NCI-H345 treated with DMSO at 0.1 percent for 48 hours (cell line): ENCODE results near the gene VPS37C.

Source experiments
- DNase-seq: peaks from one replicate; lab custom pipeline; 2025; ENCODE audit not compliant: unreplicated experiment; lab: John Stamatoyannopoulos, UW

The VPS37C gene

DNA sequence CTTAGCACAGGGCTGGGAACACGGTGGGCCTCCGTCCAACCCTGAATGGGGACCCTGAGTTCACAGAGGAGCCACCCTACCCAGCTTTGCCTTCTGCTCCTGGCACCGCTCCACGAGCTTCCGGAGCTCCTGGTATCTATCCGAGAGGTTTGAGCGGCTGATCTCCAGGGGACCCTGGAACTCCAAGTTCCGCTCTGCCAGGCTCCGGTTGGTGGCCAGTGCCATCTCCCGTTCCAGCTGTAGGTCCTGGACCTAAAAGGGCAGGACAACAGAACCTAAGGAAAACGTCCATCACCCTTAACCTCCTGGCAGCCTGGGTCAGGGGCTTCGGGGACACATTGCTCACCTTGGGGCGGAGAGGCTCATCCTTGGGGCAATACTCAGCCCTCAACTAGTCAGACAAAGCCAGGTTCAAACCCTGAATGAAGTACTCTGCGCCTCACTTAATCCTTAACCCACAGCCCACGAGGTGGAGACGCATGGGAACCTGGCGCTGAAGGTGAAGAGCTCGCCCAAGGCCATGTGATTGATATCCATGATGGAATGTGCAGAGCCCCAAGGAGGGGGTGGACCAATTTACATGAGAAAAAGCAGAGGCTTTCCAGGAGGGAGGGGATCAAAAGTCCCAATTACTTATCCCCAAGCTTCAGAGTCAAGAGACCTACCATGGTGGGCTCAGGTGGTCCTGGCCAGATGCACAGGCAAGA lies 27.1 kb downstream of the VPS37C start:
- DNase-seq = no peak

DNA sequence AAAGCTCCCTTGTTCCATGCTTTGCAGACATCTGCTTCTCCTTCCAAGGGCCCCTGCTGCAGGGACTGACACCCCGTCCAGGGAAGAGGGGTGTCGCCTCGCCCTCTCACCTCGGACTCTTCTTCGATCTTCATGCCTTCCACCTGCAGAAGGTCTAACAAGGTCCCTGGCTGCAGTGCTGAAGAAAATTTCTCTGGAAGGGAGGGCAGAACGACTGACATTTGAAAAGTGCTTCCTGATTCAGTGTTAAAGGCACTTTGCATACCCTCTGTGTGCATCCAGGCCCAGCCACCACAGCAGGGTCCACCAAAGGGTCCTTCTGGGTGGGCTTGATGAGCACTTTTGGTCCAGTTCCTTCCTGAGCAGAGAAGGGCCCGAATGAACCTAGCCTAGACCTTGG lies 28.1 kb downstream of the VPS37C start:
- no peak for DNase-seq

DNA sequence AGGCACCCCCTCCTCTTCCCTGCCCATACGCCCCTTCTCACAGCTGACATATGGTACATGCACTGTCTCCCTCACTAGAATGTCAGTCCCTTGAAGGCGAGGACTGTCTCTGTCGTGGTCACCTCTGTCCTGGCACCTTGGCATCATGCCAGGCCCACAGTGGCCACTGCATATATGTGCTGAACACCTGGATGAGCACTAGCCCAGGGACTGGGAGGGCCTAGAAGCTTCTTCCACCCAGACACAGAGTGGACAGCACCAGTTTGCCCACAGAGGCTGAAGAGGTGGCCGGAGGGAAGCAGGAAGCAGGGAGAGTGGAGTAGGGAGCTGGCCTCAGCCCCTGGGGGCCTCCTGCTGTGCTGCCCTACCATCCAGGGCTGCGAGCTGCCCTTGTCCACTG lies 28.6 kb downstream of the VPS37C start:
- no peak for DNase-seq

DNA sequence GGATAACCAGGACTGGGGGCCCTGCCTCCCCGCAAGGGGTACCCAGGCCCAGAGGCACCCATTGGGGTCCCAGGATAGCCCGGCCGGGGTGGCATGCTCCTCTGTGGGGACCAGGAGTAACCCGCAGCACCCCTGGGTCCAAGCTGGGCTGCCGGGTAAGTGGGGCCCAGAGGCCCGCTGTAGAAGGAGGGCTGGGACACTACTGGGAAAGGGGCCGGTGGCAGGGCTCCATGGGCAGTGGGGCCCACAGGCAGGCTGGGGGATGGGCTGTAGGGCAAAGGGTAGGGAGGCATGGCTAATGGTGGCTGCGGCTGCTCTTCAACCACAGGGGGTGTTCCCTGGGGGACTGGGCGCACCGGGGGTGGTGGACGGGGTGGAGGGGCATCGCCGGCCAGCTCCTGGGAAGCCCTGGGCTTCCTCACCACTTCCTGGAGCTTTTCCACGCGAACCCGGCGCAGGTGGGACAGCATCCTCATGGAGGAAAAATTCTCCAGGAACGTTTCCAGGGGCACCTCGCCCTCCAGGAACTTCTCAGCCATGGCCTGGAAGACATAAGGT lies 29.1 kb downstream of the VPS37C start:
- no peak for DNase-seq

DNA sequence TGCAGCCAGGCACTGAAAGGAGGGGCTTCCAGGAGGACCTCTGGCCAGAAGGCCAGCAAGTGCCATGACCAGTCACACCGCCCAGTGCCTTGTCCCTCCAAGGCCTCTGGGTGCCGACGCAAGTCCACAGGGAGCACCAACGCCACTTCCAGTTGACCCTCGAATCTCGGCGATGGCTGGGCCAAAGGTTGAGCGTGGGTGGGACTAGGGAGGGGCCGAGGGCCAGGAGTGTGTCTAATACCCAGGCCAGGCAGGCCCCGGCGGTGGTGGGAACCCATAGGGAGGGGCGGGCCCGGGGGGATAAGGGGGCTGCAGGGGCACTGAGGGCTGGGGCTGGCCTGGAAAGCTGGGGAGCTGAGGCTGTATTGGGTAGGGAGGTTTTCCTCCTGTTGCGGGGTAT lies 29.6 kb downstream of the VPS37C start:
- no peak for DNase-seq

DNA sequence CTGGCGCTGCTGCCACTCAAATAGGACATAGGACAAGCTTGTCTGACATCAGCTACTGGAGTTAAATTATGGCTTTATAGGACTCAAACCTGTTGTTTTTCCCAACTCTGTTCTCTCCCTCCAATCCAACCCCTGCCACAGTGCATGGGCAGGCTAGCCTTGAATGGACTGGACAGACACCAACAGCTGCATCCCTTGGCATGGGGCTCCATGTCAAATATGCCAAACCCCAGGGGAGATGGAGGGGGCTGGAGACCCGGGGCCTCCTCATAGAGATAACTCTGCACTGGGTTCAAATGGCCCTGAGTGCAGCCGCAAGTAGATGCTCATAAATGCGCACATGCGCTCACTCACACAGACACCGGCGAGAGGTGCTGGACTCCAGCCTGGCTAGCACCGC lies 30.0 kb downstream of the VPS37C start:
- no peak for DNase-seq

DNA sequence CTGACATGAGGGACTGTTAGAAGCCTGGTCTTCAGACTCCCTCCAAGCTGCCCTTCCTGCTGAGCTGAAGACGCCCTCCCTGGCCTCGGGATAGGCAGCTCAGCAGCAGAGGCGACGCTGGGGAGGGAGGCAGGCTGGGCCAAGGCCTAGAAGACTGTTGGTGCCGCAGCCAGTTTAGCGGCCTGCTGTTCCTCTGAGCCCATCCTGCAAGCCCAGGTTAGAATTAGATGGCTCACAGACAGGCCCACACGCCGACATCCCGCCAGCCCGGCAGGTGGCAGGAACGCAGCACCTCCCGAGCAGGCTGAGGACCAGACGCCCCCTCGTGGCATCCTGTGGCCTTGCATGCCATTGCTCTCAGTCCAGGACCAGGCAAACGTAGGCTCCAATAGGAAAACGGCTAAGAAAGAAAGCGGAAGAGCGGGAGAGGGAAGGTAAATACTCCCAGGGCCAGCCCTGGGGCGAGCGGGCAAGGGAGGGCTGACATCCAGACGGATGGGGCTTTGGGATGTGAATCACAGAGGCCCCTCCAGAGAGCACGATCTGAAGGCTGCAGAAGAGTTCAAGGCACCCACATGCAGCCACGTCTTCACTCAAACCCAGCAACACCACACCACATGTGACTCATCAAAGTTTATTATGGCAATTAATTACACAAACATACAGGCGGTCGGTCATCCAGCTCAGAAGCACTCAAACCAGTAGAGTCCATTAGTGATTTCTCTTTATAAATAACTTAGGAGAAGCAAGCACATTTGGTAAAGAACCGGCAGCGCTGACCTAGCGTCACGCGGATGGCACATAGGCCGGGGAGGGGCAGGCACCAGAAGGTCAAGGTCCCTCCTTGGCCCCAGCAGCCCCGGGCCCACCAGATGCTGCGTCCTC lies 31.3 kb downstream of the VPS37C start:
- no peak for DNase-seq

DNA sequence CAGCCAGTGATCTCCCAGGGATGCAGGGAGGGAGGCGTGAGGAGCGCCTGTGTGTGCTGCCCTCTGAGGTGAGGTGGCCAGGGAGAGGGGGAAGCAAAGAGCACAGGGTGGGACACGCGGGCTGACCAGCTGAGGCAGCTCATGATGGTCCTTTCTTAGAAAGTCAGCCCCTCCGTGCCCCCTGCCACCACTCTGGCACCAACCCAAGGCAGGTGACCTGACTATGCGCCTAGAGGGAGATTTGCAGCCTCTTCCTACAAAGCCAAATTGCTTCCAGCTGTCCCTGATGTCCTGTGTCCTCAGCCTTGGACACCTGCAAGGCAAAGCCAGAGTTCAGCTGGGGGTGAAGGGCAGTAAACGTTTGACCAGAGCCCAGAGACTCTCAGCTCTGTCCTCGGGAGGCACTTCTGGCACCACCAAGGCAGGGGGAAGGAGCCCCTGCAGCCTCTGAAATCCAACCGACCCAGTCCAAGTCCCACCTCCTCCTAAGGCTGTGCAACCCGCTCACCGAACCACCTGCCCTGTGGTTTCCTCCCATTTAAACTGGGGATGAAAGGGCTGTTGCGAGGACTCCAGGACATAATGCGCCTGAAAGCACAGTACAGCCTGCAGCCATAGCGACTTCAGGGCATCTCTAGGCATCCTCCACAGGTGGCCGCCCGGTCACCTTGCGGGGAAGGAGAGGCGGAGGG lies 32.1 kb downstream of the VPS37C start:
- no peak for DNase-seq

DNA sequence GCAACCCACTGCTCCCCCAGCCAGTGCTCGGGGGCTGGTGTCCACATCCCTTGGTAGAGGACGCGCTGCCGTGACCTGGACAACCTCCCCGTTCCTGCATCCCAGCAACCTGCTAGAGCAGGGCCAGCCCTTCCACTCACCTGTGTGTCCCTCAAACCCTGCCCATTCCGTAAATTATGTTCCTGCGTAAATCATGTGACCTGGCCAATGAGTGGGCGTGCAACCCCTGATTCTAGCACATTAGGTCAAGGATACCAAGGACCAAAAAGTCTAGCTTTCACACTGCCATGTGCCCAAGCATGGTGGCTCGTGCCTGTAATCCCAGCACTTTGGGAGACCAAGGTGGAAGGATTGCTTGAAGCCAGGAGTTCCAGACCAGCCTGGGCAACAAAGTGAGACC lies 33.2 kb downstream of the VPS37C start:
- DNase-seq = no peak

DNA sequence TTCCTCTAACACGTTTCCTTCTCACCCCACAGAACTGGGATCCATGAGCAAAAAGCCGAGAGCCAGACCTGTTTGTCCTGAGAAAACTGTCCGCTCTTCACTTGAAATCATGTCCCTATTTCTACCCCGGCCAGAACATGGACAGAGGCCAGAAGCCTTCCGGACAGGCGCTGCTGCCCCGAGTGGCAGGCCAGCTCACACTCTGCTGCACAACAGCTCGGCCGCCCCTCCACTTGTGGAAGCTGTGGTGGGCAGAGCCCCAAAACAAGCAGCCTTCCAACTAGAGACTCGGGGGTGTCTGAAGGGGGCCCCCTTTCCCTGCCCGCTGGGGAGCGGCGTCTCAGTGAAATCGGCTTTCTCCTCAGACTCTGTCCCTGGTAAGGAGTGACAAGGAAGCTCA lies 35.0 kb downstream of the VPS37C start:
- no peak for DNase-seq

DNA sequence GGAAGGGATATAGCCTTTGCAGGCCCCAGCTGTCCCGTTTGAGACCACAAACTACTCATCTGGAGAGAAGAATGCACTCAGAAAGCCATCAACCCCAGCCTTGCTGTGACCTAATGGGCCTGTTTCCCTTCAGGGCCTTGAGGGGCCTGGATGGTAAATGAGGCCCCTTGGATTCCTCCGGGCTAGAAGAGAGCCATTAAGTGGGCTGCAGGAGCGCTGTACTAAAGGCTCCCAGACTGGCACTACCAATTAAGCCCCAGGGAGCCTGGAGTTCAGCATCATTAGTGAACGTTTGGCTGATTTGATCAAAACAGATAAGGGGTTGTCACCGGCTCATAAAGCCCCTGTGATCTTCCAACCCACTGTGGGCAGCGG lies 35.9 kb downstream of the VPS37C start:
- no peak for DNase-seq

DNA sequence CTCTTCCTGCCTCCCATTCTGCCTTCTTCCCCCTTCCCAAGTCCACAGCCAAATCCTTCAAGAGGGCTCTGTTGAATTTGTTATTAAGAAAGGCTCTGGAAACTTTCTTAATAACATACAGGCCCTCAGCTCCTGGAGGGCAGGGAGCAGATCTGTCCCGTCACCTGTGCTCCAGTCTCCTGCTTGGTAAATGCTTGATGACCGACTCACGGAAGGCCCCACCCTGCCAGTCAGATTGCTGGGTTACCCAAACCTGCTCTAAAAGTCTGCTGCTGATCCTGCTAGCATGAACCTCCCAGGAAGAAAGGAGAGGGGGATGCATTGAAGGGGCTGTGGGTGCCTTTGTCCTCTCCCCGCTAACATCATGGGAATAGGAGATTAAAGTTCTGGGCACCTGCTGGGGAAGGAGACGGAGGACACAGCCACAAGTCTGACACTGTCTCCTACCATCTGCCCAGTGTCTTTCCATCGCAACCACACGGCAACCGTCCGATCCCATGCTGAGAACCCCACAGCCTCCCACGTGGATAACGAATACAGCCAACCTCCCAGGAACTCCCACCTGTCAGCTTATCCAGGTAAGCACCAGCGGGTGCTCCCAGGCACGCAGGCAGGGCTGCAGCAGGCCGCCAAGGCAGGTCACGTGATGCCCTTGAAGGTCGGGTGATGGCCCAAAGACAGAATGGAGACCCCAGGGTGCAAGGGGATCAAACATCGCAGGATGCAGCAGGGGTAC lies 36.5 kb downstream of the VPS37C start:
- no peak for DNase-seq

DNA sequence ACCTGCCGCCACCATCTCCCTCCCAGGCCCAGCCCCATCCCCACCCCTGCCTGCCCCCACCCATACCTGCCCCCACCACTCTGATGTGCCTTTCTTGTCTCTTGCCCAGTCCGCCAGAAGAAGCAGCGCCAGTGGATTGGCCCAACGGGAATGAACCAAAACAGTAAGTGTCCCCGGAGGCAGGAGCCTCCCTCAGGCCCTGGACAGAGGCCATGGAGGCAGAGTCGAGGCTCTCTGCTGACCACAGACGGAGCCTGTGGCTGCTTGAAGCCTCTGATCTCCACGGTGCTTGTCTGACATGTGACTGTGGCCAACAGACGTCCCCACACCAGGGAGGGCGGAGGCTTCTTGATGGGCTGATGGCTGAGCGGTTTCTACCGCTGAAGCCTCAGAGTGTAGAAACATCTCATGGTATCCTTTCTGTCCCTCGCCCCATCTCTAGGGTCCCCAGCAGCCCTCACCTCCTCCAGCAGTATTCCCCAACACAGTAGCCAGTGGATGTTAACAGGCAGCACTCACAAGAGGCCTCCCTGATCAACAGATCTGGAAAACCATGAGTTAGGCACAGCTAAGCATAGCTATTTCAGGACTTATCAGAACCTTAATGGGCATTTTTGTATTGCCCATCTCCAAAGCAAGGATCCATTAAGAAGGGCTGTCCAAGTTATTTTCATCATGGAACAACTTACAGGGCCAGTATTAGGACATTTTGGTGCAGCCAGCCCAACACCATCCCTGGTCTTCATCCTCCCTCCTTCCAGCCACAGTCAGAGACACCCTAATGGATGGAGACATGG lies 37.3 kb downstream of the VPS37C start:
- DNase-seq = no peak

DNA sequence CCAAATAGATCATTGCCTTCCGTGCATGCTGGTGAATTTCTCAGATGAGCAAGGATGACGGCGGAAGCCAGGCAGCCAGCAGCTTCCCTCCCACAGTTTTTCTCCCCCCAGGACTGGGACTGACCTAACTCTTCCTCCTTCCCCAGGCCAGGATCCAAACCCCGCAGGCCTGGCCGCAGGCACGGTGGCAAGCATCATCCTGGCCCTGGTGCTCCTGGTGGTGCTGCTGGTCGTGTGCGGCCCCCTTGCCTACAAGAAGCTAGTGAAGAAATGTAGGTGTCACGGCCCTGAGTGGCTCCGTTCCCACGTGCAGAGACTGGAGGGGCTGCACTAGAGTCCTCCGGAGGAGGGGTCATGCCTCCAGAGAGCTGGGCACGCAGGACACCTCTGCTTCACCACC lies 38.5 kb downstream of the VPS37C start:
- DNase-seq = no peak

DNA sequence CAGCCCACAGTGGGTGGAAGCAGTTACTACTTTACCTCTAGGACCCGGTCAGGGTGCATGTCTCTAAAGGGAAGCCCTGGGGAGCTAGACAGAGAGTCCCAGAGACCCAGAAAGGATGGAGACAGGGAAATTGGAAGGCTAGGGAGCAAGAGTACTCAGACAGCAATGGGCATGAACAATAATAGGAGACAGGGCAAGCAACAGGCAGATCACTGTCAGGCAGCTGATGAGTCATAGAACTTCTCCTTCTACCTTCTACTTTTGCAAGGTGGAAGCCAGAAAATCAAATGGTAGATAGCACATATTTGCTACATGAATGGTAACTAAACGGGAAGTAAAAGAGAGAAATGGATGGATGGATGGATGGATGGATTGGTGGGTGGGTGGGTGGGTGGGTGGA lies 39.3 kb downstream of the VPS37C start:
- DNase-seq = no peak

DNA sequence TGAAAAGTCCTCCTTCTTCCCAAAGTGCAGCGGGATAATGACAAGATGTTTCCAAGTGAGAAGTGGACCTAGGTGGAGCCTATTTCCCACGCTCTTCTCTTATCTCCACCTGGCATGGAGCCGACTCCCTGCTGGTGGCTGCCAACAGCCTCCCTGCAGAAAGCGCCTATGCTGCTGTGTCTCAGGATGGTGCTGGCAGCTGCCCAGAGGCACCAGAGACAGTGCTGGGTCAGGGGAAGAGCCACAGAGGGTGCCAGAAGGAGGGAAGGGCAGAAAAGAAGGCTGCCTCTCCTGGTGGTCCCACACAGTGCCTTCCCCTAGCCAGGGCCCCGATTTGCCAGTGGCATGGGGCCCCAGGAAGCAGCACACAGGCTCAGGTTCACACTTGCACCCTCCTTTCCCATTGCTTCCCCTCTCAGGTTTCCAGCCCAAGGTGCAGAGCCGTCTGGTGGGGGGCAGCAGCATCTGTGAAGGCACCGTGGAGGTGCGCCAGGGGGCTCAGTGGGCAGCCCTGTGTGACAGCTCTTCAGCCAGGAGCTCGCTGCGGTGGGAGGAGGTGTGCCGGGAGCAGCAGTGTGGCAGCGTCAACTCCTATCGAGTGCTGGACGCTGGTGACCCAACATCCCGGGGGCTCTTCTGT lies 39.9 kb downstream of the VPS37C start:
- no peak for DNase-seq

DNA sequence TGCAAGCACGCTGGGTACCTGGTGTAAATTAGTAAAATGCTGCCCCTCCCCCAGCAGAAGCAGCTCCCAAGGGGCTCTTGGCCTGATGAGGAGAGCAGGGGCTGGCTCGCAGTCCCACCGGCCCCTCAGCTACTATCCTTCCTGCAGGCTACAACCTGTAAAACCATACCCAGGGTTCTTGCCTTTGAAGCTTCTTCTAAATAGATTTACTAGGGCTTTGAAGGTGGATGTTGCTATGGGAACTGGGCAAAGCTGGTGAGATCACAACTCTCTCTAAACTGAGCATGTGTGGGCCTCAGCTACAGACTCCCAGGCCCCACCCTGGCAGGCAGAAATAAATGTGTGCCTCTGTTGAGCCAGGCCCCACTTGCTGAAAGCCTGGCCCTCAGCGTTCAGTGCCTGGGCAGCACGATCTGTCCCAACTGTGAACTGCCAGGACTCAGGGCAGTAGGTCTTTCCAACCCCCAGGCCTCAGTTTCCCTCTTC lies 40.5 kb downstream of the VPS37C start:
- no peak for DNase-seq

DNA sequence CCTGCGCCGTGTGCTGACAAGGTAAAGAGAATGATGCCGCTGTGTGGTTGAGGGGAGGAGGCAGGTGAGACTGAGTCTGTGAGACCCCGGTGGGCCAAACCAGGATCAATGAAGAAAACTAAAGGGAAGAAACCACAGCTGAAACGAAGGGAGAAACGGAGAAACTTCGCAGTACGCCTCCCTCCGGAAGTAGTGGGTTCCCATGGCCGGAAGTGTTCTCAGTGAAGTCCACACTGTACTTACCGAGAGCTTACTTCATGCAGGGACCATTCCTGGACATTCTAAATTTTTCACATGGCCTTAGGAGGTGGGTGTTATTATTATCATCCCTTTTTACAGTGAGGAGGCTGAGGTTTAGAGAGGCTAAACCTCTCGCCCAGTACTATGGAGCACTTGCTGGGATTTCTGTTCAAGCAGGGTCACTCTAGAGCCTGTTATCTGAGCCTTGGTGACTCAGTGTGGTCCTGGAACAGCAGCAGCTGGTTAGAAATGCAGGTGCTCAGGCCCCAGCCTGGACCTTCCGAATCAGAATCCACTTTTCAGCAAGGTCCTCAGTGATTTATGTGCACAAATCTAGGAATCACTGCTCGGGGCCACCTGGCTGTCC lies 41.0 kb downstream of the VPS37C start:
- no peak for DNase-seq

DNA sequence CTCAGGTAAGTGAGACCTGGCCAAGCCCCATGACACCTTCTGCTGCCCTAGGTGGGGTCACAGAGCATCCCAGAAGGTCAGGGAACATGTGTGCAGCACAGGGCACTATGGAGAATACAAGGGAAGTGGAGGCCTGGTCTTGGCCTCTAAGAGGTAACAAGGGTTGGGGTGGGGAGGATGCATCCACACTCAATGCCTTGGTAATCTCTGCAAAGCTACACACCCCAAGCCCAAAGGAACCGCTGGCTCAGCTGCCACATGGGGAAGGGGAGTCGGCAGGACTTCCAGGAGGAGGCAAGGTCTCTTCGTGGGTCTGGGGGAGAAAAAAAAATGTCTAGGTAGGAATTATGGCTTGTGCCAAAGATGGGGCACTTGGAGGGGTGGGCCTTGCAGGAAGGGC lies 41.7 kb downstream of the VPS37C start:
- no peak for DNase-seq
